HEK293T (cell line): ENCODE measurements around the gene RASSF3.

Experiments
- CTCF ChIA-PET: fragments of 350-600 bp; formaldehyde crosslinking; extraction: SDS; loops from one replicate; lab custom pipeline; 2021; ENCODE audit warnings: antibody characterized with exemption, inconsistent platforms; lab: Yijun Ruan, JAX
- POLR2A ChIA-PET: fragments of 350-600 bp; formaldehyde crosslinking; extraction: SDS; loops from one replicate; lab custom pipeline; 2020; ENCODE audit warnings: antibody characterized with exemption, inconsistent platforms; lab: Yijun Ruan, JAX
- DNase-seq: peaks from one replicate; pipeline ENCODE4 v3.0.0; 2012; ENCODE audit warnings: mixed read lengths; ENCODE audit errors: extremely low spot score
- ARNT ChIP-seq: fragments of 450-650 bp; IDR thresholded peaks from 2 replicates; pipeline ENCODE4 v1.6.1; 2017; ENCODE audit warnings: mild to moderate bottlenecking
- BHLHE40 ChIP-seq: fragments of 450-650 bp; IDR thresholded peaks from 2 replicates; pipeline ENCODE4 v1.6.1; 2016; ENCODE audit warnings: mild to moderate bottlenecking, moderate library complexity, borderline replicate concordance
- CTBP1 ChIP-seq: fragments of 450-650 bp; IDR thresholded peaks from 2 replicates; pipeline ENCODE4 v1.6.1; 2016; ENCODE audit warnings: borderline replicate concordance
- ELF4 ChIP-seq: fragments of 450-650 bp; IDR thresholded peaks from 2 replicates; pipeline ENCODE4 v1.6.1; 2017; ENCODE audit warnings: antibody characterized with exemption
- FOXA1 ChIP-seq: fragments of 450-650 bp; IDR thresholded peaks from 2 replicates; pipeline ENCODE4 v1.6.1; 2016; ENCODE audit warnings: mild to moderate bottlenecking
- FOXK2 ChIP-seq: fragments of 450-650 bp; IDR thresholded peaks from 2 replicates; pipeline ENCODE4 v1.6.1; 2016; ENCODE audit warnings: mild to moderate bottlenecking
- FOXM1 ChIP-seq: fragments of 450-650 bp; IDR thresholded peaks from 2 replicates; pipeline ENCODE4 v1.6.1; 2017; ENCODE audit warnings: mild to moderate bottlenecking, borderline replicate concordance
- HDGF ChIP-seq: fragments of 450-650 bp; IDR thresholded peaks from 2 replicates; pipeline ENCODE4 v1.6.1; 2017; ENCODE audit warnings: antibody characterized with exemption, borderline replicate concordance
- L3MBTL2 ChIP-seq: fragments of 450-650 bp; conservative IDR thresholded peaks from 2 replicates; pipeline ENCODE4 v1.6.1; 2016; ENCODE audit warnings: mild to moderate bottlenecking
- LEF1 ChIP-seq: fragments of 450-650 bp; IDR thresholded peaks from 2 replicates; pipeline ENCODE4 v1.6.1; 2017; ENCODE audit warnings: mild to moderate bottlenecking, borderline replicate concordance
- NFRKB ChIP-seq: fragments of 450-650 bp; IDR thresholded peaks from 2 replicates; pipeline ENCODE4 v1.6.1; 2016; ENCODE audit warnings: mild to moderate bottlenecking, moderate library complexity
- SP1 ChIP-seq: fragments of 450-650 bp; IDR thresholded peaks from 2 replicates; pipeline ENCODE4 v1.6.1; 2017
- SUZ12 ChIP-seq: fragments of 450-650 bp; IDR thresholded peaks from 2 replicates; pipeline ENCODE4 v1.6.1; 2016; ENCODE audit warnings: mild to moderate bottlenecking
- TARDBP ChIP-seq: fragments of 450-650 bp; IDR thresholded peaks from 2 replicates; pipeline ENCODE4 v1.6.1; 2016
- ZNF384 ChIP-seq: fragments of 450-650 bp; IDR thresholded peaks from 2 replicates; pipeline ENCODE4 v1.6.1; 2016
- TF ChIP-seq, protein P1 (sequence below): fragments of 450-650 bp; IDR thresholded peaks from 2 replicates; pipeline ENCODE4 v1.6.1; 2016

The RASSF3 gene

DNA sequence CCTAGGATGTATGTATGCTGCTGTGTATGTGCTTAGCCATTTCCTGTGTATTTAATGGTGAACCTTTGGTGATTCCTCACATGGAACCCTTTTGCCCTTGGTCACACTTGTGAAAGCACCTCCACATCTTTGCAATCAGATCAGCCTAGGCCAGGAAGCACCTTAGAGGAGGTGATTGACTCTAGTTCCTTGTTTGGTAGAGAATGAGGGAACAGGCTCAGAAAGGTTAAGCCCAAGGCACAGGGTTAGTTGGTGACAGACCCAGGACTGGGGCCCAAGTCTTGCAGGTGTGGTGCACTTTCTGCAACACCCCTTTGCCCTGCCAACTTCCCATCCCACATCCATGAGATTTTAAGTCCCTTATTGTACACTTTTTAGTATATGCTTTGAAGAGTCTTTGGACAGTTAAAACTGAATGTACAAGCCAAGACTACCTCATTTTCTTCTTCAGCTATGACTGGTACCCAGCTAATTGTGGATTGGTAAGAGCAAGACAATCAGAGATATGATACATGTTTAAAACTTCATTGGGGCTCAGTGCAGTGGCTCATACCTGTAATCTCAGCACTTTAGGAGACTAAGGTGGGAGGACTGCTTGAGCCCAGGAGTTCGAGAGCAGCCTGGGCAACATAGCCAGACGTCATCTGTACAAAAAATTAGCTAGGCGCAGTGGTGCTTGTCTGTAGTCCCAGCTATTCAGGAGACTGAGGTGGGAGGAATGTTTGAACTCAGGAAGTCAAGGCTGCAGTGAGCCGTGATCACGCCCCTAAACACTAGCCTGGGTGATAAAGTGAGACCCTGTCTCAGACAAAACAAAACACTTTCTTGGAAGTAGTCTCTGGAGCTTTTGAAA, 71.1 kb downstream of the RASSF3 start:
- ChIA-PET CTCF (no interaction called here), POLR2A (interaction anchor here (1.2 kb wide), 1 partner anchor 70 kb away, joined by 3 read pairs; no protein-coding TSS in a partner anchor)
- DNase-seq, result no peak
- TF ChIP-seq FOXA1 (no peak), ZNF384 (no peak), SP1 (no peak), ELF4 (no peak), HDGF (no peak), TARDBP (no peak), SUZ12 (no peak)
- TF ChIP-seq, protein P1, sequence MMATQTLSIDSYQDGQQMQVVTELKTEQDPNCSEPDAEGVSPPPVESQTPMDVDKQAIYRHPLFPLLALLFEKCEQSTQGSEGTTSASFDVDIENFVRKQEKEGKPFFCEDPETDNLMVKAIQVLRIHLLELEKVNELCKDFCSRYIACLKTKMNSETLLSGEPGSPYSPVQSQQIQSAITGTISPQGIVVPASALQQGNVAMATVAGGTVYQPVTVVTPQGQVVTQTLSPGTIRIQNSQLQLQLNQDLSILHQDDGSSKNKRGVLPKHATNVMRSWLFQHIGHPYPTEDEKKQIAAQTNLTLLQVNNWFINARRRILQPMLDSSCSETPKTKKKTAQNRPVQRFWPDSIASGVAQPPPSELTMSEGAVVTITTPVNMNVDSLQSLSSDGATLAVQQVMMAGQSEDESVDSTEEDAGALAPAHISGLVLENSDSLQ, result no peak

DNA sequence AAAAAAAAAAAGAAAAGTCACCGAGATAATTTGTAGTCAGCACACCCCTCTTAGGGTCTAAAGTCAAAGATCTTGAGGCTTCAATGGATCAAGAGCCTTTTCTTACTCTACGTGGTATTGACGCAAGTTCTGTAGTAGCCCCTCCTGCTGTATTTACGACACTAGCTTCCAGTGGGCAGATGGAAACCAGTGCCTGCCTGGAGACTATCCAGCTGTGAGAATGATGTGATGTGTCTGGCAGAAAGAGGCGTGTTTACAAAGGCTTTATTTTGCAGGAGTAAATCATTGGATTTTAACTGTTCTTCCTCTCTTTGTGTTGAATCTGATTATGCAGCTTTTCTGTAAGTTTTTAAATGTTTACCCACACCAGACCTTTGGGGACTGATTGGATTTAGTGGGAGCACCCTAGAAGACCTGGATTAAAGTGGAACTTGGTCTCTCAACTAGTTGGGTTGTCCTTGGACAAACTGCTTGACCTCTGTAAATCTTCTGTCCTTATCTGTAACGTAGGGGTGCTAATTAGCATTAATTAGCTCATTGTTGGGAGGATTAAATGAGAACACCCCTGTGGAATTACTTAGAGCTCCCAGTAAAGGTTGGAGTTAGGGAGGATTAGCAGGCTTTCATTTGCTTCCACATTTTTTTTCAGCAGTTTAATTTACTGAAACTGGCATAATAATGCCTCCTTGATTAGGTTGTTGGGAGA, 72.4 kb downstream of the RASSF3 start:
- POLR2A ChIA-PET, result interaction anchor here (1.0 to 1.2 kb wide), 2 partner anchors 9 to 72 kb away, joined by 3 read pairs; no protein-coding TSS in a partner anchor
- DNase-seq, result peak; percentile 78
- TF ChIP-seq FOXK2, result peak; percentile 80; the same call in 1 of the 2 replicates
- no peak for TF ChIP-seq ELF4
- TF ChIP-seq SUZ12, result no peak
- TF ChIP-seq HDGF, result no peak
- TF ChIP-seq ZNF384, result 0 out of 2 replicates have a peak, but pooled peaks have one; percentile 10
- TF ChIP-seq BHLHE40, result no peak
- TF ChIP-seq SP1, result no peak
- no peak for TF ChIP-seq FOXA1
- peak; percentile 46; the same call in 1 of the 2 replicates for TF ChIP-seq CTBP1
- TF ChIP-seq FOXM1, result no peak
- no peak for TF ChIP-seq NFRKB
- TF ChIP-seq, protein P1, result peak; percentile 82
- CTCF ChIA-PET, result interaction anchor here (0.7 kb wide), 2 partner anchors 92 to 129 kb away, joined by 3 to 6 read pairs; no protein-coding TSS in a partner anchor

DNA sequence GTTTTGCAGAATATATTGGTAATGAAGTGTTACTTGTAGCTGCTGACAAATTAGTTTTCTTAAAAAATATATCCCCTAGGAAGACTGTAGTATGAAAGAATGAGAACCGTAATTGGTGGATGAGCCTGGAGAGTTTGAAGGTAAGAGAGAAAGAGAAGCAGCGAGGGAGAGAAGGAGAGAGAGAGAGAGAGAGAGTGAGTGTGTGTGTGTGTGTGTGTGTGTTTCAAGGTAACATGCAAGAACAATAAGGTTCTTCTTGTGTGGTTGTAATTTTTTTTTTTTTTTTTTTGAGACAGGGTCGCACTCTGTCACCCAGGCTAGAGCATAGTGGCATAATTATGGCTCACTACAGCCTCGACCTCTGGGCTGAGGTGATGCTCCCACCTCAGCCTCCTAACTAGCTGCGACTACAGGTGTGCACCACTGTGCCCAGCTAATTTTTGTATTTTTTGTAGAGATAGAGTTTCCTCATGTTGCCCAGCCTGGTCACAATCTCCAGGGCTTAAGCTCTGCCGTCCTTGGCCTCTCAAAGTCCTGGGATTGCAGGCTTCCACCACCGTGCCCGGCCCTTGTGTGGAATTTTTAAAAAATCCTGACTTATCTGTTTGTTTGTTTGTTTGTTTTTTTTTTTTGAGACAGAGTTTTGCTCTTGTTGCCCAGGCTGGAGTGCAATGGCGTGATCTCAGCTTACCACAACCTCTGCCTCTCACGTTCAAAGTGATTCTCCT, 73.7 kb downstream of the RASSF3 start:
- DNase-seq, result no peak
- CTCF ChIA-PET, result interaction anchor here (1.1 kb wide), 1 partner anchor 16 kb away, joined by 3 read pairs; no protein-coding TSS in a partner anchor
- POLR2A ChIA-PET, result interaction anchor here (1.0 kb wide), 1 partner anchor 14 kb away, joined by 3 read pairs; no protein-coding TSS in a partner anchor
- TF ChIP-seq TARDBP, result no peak
- TF ChIP-seq HDGF, result no peak
- TF ChIP-seq ZNF384, result no peak
- TF ChIP-seq L3MBTL2, result no peak
- TF ChIP-seq CTBP1, result no peak
- no peak for TF ChIP-seq FOXM1
- no peak for TF ChIP-seq NFRKB
- TF ChIP-seq FOXA1, result no peak
- TF ChIP-seq, protein P1, result no peak
- TF ChIP-seq ELF4, result no peak
- TF ChIP-seq SUZ12, result no peak
- no peak for TF ChIP-seq SP1
- TF ChIP-seq FOXK2, result no peak
- TF ChIP-seq LEF1, result no peak
- TF ChIP-seq ARNT, result no peak
- TF ChIP-seq BHLHE40, result no peak

DNA sequence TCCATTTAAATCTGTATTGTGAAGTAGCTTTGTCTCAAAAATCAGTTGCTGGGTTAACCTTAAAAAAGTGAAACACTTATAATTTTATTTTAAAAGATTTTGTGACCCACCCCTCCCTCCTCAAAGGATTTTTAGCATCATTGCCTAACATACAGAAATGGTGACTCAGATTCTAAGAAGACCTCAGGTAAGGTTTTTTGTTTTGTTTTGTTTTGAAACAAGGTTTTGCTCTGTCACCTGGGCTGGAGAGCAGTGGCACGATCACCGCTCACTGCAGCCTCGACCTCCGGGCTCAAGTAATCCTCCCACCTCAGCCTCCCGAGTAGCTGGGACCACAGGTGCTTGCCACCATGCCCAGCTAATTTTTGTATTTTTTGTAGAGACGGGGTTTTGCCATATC, 74.8 kb downstream of the RASSF3 start:
- CTCF ChIA-PET, result interaction anchor here (1.0 kb wide), 1 partner anchor 136 kb away, joined by 6 read pairs; no protein-coding TSS in a partner anchor
- DNase-seq, result no peak
- POLR2A ChIA-PET, result no interaction called here
- no peak for TF ChIP-seq CTBP1
- TF ChIP-seq L3MBTL2, result no peak
- TF ChIP-seq SP1, result no peak
- TF ChIP-seq FOXM1, result no peak

DNA sequence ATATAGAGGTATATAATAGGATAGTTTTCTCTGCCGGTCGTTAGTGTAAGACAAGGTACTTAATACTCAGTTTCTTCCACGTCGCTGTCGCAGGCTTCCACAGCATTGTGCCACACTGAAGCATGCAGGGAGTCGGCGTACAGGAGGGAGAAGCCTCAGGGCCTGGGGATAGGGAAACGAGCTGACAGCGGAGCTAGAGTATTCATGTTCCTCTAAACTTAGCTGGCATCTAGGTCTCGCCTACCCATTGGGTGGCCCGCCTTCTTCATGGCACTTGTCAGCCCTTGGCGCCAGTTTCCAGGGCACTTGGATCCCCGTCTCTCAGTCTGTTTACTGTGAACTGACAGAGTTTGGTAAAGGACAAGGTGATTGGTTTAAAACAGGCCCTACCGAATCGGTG, 75.3 kb downstream of the RASSF3 start:
- DNase-seq, result no peak
- TF ChIP-seq HDGF (no peak), ZNF384 (no peak), ARNT (no peak), SP1 (no peak), FOXK2 (no peak), CTBP1 (no peak)
- CTCF ChIA-PET, result interaction anchor here (0.8 to 1.0 kb wide), 2 partner anchors 12 to 136 kb away, joined by 3 to 6 read pairs; no protein-coding TSS in a partner anchor
- POLR2A ChIA-PET, result no interaction called here

DNA sequence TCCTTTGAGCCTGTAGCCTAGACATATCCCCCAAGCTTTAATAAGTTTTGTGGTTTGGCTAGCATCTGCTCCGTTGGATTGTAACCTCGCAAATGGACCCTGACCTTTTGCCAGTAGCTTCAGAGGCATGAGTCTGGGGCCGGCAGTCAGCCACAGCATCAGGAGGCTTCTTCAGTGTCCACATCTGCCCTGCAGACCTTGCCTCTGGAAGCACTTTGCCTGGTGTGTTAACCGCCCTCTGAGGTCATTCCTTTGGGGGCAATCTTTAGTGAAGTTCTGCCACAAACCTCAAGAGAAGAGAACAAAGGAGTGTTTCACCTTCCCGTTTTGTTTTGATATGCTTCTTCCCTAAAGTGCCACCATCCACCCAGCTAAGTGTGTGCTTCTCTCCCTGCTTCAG, 77.5 kb downstream of the RASSF3 start:
- no peak for DNase-seq
- ChIA-PET POLR2A (no interaction called here), CTCF (no interaction called here)
- TF ChIP-seq ARNT (no peak), ZNF384 (no peak), ELF4 (no peak), CTBP1 (no peak), NFRKB (no peak), BHLHE40 (no peak), TARDBP (no peak), FOXM1 (no peak), HDGF (no peak), SUZ12 (no peak)
- TF ChIP-seq, protein P1, result no peak
